HG03066 (cell line): ENCODE measurements around the gene EPB41L3.

Experiments
- ATAC-seq: cut with Tn5 transposase; IDR thresholded peaks from one replicate; pipeline ENCODE4 v1.9.1; 2021; ENCODE audit warnings: low read depth; ENCODE audit not compliant: unreplicated experiment

EPB41L3 gene

DNA sequence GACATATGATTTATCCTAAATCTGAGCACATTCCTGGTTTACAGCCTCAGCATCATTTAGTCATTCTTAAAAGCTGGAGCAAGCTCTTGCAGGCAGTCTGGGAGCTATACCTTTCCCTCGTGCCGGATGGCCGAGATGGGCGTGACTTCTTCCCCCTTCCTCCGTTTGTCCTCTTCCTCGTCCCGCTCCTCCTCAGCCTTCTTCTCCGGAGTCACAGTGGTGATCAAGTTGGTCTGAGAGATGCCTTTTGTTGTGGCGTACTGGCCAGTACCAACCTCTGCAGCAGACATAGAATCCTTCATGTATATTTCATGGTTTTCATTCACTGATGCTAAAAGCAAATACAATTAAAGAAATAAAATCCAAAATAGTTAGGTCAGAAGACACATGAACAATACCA, 124.2 kb downstream of the EPB41L3 start:
- ATAC-seq, result no peak

DNA sequence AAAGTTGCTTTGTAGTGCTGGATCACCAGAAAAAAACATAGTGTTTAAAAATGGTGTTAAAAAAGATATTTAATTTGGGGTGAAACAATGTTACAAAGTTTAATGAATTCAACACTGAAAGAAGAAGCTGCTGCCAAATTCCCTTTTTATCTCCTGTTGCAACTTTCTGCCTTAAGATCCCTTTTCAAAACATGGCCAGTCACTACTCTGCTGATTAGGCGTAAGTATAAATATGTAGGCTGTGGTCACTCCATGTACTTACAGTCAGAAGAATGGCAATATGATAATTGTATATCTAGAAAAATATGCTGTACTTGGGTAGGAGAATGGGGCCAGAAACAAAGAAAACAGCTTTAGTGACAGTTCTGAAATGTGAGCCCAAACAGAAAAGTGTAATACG, 124.8 kb downstream of the EPB41L3 start:
- ATAC-seq, result no peak

GRCh38 chr18:5417342-5417741, 126.5 kb downstream of the EPB41L3 start:
- ATAC-seq, result no peak

DNA sequence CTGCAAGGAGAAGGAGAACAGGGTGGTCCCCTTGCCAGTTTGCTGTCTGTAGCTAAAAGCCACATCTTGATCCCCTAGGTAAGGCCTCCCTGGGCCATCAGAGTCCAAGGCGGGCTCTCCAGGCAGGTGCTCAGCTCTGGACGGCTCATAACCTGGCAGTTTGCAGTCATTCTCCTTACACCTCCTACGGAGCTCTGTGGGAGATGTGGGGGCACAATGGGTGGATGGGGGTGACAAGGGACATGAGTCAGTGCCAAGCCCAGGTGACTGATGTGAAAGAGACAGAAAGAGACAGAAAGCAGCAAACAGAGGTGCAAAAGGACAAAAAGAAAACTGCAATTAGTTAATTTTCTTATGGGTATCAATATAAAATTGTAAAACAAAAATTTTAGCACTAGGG, 127.7 kb downstream of the EPB41L3 start:
- ATAC-seq, result no peak

DNA sequence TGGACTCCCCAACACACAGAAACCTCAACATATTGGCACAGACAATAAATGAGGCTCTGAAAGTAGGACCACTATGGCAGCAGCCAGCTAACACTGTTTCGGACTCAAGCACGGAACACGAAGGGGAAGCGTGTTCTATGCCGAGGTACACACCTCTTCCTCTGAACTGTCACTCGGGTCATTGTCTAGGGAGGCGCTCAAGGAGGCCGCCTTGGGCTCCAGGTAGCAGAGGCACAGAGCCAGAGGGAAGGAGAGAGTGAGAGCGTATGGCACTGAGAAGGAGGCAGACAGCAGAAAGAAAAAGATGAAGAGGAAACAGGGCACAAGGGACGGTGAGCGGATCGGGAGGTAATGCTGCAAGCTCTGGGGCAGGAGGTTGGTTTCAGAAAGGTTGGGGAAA, 128.1 kb downstream of the EPB41L3 start:
- ATAC-seq, result no peak

GRCh38 chr18:5415031-5415430, 128.8 kb downstream of the EPB41L3 start:
- no peak for ATAC-seq

GRCh38 chr18:5414546-5414945, 129.3 kb downstream of the EPB41L3 start:
- ATAC-seq, result no peak

DNA sequence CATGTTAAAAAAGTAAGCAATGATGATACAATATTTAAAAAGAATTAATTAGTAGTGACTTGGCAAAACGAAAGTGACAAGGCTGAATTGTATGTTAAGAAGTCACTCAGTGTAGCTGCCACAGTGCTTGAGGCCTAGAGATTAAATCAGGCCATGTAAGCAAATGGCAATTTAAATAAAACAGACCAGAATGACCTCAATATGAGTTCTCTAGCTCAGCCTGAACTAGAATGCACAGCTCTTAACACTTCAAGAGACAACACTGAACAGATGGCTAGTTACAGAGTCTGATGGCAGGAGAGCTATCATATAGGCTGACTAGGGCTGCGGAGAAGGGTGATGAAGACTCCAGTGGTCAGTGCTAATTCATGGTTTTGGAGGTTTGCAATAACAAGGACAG, 130.3 kb downstream of the EPB41L3 start:
- no peak for ATAC-seq

DNA sequence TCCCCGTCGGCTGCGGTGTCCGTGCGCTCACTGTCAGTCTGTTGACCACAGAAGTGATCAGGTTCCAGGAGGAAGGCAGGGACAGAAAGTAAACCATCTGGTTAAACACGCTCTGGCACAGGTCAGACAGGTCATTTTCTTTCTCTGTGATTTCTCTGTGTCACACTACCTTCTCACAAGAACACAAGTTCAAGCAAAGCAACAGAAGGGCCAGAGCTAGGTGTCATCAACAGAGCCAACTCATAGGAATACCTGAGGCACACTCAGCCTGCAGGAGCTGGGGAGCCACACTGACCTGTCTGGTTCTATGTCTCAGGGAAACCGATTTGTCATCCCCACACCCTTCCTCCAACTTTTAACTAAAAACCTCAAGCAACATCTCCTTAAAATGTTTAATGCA, 133.2 kb downstream of the EPB41L3 start:
- ATAC-seq, result no peak

- no peak for ATAC-seq
Measured at GRCh38 chr18:5398269-5398668, 145.5 kb downstream of the EPB41L3 start.

GRCh38 chr18:5397102-5397501, 146.7 kb downstream of the EPB41L3 start:
- ATAC-seq, result no peak

- ATAC-seq, result no peak
Measured at GRCh38 chr18:5395860-5396448, 147.8 kb downstream of the EPB41L3 start.

GRCh38 chr18:5393779-5394178, 150.0 kb downstream of the EPB41L3 start:
- ATAC-seq, result no peak

- no peak for ATAC-seq
Measured at GRCh38 chr18:5391409-5391808, 152.4 kb downstream of the EPB41L3 start.

DNA sequence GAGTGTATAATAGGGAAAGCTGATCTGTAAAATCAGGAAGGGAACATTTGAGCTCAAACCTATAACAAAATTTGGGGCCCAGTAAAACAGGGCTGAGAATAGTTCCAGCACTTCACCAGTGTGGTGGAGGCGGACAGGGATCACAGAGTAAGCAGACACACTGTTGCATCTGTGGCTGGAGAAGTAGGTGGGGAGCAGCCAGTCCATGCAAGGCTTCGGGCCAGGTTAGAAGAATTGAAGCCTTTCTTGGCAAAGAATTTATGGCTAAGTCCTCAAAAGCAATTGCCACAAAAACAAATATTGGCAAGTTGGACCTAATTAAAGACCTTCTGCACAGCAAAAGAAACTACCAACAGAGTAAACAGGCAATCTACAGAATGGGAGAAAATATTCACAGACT, 154.4 kb downstream of the EPB41L3 start:
- ATAC-seq, result no peak

DNA sequence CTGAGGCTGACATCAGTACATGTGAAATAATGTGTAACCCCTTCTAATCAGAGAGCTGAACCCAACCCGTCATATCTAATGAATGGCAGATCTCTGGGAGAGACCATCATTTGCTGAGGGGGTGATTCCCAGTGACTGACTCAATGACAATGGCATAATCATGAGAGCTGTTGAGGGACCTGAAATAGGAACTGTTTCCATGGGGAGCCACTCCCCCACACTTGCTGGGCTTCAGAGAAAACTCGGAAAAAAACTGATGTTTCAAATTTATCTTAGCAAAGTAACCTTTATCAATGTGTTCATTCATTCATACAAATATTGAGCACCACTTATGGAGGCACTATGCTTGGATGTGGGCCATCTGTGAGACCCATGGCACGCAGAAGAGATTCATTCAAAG, 154.9 kb downstream of the EPB41L3 start:
- no peak for ATAC-seq

DNA sequence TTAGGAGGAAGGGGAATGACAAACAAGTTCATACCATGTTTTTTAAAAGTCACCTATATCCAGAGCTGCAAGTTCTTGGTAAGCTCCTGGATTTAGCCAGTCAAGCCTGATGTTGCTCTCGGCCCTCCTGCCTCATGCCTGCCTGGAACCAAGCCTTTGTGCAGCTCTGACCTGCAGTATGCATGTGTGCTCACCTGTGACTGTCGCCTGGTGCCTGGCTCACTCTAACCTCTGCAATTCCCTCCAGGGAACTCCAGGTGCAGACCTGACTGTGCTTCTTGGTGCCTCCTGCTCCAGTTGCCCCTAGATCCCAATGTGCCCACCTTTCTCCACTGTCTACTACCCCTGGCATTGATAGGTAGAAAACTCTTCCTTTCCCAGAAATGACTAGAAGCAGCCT, 163.2 kb downstream of the EPB41L3 start:
- no peak for ATAC-seq

GRCh38 chr18:5376986-5377385, 166.8 kb downstream of the EPB41L3 start:
- ATAC-seq, result no peak

GRCh38 chr18:5370332-5370731, 173.5 kb downstream of the EPB41L3 start:
- no peak for ATAC-seq

- no peak for ATAC-seq
Measured at GRCh38 chr18:5369513-5369912, 174.3 kb downstream of the EPB41L3 start.

- no peak for ATAC-seq
Measured at GRCh38 chr18:5365443-5365842, 178.4 kb downstream of the EPB41L3 start.

DNA sequence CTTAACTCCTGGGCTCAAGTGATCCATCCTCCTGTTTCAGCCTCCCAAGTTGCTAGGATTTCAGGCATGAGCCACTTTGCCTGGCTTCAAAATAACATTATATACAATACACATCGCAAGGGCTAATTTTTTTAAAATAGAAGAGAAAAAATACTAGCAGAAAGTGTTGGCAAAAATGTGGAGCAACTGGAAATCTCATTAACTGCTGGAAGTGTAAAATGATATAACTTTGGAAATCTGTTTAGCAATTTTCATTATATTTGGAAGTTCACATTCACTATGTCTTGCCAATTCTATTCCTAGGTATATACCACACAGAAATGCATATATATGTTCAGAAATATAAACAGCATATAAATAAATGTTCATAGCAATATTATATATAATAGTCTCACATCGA, 193.2 kb downstream of the EPB41L3 start:
- no peak for ATAC-seq
